ENCODE measurements around the gene LLGL2.

- TF ChIP-seq POLR2A (IDR thresholded peaks at IDR 0.05) = no peak
- no peak for TF ChIP-seq CTCF (IDR thresholded peaks at IDR 0.05)
Measured at GRCh38 chr17:75561927-75562603, 36.6 kb downstream of the LLGL2 start.
